ENCODE results near the gene MXRA8.
"Not testable (repeated sequence)": the region's sequence is repeated elsewhere in the genome, so short reads cannot be mapped to it uniquely, and the experiment has no call there.

MXRA8 gene

GRCh38 chr1:1370094-1370493 lies 11.7 kb upstream of the MXRA8 start:
- in situ Hi-C loops (cut with HindIII; ENCODE audit: low sequenced_read_pairs) = not testable (repeated sequence)

GRCh38 chr1:1367315-1367714 lies 9.0 kb upstream of the MXRA8 start:
- in situ Hi-C loops (cut with HindIII; ENCODE audit: low sequenced_read_pairs) = no loop called here

DNA sequence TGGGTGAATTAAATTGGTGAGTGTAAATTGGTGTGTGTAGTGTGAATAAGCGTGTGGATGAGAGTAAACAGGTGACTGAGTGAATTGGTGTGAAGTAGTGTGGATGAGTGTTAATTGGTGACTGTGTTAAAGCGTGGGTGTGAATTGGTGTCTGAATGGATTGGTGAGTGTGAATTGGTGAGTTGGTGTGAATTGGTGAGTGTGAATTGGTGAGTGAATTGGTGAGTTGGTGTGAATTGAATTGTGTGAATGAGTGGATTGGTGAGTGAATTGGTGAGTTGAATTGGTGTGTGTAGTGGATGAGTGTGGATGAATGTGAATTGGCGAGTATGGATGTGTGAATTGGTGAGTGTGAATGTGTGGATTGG lies 8.3 kb upstream of the MXRA8 start:
- in situ Hi-C loops (cut with HindIII; ENCODE audit: low sequenced_read_pairs) = no loop called here

DNA sequence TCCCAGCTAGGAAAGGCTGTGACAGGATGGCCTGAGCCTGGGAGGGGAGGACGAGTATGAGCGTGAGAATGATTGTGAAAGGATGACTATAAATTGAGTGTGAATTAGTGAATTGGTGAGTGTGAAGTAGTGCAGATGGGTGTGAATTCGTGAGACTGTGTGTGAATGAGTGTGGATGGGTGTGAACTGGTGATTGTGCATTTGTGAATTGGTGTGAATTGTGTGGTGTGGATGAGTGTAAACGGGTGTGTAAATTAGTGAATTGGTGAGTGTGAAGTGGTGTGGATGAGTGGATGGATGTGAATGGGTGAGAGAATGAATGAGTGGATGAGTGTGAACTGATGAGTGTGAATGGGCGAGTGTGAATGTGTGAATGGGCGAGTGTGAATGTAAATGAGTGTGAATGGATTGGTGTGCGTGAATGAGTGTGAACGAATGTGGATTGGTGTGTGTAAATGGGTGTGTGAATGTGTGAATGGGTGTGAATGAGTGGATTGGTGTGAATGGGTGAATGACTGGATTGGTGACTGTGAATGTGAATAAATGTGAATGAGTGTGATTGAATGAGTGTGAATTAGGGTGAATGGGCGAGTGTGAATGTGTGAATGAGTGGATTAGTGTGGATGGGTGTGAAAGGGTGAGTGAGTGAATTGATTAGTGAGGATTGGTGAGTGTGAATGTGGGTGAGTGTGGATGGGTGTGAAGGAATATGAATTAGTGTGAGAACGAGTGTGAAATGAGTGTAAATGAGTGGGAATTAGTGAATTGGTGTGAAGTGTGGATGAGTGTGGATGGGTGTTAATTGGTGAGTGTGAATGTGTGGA lies 7.7 kb upstream of the MXRA8 start:
- in situ Hi-C loops (cut with HindIII; ENCODE audit: low sequenced_read_pairs) = no loop called here

DNA sequence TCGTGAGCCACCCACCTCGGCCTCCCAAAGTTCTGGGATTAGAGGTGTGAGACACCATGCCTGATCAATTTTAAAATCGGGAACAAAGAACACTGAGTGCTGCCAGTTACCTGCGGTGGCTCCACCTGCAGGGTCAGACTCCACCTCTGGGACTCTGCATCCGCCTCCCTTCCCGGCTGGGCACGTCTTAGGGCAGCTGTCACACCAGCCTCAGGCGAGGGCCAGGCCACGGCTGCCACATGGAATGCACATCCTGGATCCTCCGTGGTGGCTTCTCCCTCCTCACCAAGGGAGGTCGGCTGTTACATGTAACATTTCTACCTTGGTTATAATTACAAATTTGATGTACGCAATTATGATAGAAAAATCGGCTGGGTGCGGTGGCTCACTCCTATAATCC lies 5.9 kb upstream of the MXRA8 start:
- in situ Hi-C loops (cut with HindIII; ENCODE audit: low sequenced_read_pairs) = no loop called here

DNA sequence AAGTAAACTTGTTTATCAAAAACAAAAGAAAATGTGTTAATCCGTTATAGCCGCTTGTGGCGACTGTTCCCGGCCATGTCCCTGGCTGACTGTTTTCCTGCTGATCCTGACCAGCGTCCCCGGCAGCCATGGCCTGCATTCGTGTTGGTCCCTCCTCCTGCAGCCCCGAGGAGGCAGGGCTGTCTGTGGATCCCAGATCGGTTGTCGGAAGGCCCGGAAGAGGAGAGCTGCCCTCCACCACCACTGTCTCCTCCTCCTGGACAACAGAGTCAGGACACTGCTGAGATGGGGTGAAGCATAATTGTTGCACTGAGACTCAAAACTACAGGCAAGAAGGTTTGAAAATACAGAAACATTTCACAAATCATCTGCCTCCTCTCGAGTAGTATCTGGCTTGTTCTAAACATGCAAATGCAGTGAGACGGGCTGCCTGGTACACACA lies 3.6 kb upstream of the MXRA8 start:
- in situ Hi-C loops (cut with HindIII; ENCODE audit: low sequenced_read_pairs) = no loop called here

DNA sequence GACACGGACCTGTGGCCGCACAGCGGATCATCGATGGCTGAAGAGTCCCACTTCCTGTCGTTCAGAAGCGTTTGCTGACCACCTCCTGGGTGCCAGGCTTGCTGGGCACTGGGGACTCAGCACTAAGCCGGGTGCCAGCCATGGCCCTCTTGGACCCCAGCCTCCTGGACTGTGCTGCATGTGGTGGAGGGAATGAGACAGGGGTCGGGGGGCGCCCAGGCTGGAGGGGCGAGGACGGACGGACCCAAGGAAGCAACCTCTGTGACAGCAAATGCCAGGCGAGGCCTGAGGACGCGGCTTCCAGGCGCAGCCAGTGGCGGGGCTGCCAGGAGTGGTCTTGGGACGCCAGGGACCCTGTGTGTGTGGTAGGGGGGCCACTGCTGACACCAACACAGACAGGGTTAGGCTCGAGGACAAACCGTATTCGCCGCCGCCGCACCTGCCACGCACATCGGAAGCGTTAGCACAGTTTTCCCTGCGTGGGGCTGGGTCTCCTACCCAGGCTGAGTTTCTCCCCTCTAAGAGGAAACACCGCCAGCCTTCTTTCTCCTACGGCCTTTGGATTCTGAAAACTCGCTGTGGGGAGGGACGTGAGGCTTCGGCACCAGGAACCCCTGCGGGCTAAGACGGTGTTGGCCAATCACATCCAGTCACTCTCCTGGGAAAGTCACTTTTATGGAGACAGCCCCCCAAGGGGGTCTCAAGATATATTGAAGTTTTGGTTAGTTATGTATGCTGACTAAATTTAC lies 3.1 kb upstream of the MXRA8 start:
- in situ Hi-C loops (cut with HindIII; ENCODE audit: low sequenced_read_pairs) = no loop called here

- in situ Hi-C loops (cut with HindIII; ENCODE audit: low sequenced_read_pairs) = no loop called here
Measured at GRCh38 chr1:1360506-1361169, 2.3 kb upstream of the MXRA8 start.

GRCh38 chr1:1359664-1360468 lies 1.5 kb upstream of the MXRA8 start:
- in situ Hi-C loops (cut with HindIII; ENCODE audit: low sequenced_read_pairs) = no loop called here

- in situ Hi-C loops (cut with HindIII; ENCODE audit: low sequenced_read_pairs) = no loop called here
Measured at GRCh38 chr1:1359308-1359663, 931 bp upstream of the MXRA8 start.

DNA sequence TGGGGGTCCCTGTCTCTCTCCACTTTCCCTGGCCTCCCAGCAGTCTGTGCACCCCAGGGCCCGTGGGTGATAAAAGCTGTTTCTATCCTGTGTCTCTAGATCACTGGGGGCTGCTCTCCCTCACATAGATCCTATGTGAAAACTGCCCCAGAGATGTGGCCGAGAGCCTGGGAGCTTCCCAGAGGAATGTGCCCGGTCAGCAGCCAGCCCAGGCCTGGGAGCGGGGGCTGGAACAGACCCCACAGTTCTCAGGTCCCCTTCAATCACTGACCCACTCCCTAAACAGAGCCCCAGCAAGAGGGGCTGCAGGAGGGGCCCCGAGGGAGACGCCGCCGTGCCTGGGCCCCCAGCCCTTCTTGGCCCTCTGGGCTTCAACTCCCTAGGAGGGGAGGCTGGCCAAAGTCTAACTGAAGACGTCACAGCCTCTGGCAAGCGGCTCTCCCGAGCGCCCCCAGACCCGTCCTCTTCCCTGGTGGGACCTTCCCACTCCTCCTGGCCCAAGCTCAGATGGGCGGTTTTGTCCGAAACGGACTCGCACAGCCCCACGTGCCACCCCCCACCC lies 403 bp downstream of the MXRA8 start:
- in situ Hi-C loops (cut with HindIII; ENCODE audit: low sequenced_read_pairs) = no loop called here

DNA sequence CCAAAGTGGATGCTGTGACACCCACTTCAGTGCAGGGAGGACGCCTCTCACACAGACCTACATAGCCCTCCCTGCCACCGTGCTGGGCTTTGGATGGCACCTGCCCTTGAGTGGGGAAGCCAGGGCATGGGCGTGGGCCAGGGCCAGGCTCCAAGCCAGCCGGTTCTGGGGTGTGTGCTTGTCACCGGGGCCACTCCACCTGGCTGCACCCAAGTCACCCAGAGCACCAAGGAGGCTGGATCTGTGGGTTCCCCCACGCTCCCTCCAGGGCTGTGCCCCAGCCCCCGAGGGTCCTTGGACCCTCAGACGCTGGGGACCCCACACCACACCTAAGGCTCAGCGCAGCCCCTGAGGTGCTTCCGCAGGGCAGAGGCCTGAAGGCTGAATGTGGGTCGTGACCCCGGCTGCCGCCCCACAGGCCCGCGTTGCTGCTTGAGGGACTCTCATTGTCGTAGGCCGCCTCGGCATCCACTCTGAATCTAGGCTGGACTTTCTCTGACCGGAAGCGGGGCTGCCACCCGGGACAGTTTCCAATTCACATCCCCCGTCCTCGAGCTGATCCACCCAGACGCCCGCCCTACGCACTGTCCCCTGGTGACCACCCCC lies 1.5 kb downstream of the MXRA8 start:
- in situ Hi-C loops (cut with HindIII; ENCODE audit: low sequenced_read_pairs) = no loop called here

- in situ Hi-C loops (cut with HindIII; ENCODE audit: low sequenced_read_pairs) = no loop called here
Measured at GRCh38 chr1:1356166-1356795, 2.1 kb downstream of the MXRA8 start.

- in situ Hi-C loops (cut with HindIII; ENCODE audit: low sequenced_read_pairs) = no loop called here
Measured at GRCh38 chr1:1355416-1355815, 2.9 kb downstream of the MXRA8 start.

DNA sequence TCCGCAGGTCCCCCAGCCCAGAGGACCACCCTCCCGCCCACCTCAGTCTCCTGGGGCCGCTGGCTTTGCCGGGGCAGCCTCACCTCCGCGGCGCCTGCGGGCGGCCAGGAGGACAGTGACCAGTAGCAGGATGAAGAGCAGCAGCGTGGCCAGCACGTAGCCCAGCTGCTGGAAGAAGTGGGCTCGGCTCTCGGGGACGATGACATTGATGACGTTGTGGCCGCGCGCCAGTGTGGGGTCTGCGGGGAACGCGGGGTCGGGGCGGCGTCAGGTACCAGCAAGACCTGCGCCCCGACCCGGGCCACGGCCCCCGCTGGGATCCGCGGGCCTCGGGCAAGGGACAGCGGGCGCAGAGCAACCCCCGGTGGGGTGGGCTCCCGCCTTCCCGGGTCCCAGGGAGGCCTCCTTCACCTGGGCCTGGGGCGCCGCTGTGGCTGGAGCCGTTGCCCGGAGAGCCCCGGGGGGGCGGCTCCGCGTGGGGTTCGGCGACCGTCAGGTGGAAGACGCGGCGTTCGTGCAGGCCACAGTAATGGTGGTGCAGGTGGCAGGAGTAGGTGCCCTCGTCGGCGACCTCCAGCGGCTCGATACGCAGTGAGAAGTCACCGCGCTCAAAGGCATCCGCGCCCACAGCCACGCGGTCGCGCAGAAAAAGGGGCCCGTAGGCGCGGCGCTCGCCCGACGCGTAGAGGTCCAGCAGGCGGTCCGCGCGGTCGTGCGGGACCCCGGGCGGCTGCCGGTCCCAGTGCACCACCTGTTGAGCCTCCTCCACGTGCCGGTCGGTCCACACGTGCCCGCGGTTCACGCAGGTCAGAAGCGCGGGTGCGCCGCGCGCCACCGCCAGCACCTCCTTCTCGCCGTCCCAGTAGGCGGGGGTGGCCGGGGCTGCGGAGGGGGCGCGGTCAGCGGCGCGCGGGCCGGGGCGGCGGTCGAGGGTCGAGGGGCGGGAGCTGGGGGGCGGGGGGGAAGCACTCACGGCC lies 3.8 kb downstream of the MXRA8 start:
- in situ Hi-C loops (cut with HindIII; ENCODE audit: low sequenced_read_pairs) = no loop called here

GRCh38 chr1:1353389-1354151 lies 4.8 kb downstream of the MXRA8 start:
- in situ Hi-C loops (cut with HindIII; ENCODE audit: low sequenced_read_pairs) = no loop called here

DNA sequence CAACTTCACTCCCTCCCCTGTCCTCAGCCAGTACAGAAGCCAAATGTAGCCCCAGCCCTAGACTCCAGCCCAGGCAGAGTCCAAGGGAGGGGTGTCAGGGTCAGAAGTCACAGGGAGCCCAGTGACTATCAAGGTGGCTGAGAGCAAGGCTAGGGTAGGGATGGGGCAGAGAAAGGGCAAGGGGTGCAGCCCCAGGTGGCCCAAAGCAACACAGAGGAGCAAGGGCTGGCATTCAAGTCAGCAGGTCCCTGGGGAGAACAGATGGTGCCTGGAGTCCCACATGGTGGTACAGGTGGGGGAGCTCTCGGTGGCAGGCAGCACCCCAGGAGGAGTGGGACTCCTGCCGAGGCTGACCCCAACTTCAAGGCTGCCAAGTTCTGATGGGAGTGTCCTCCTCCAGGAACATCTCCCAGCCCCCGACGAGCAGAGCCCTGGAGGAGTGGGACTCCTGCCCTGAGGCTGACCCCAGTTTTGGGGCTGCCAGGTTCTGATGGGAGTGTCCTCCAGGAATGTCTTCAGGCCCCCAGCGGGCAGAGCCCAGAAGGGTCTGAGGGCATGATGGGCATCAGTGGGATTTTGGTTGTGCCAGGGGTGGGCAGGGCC lies 5.5 kb downstream of the MXRA8 start:
- in situ Hi-C loops (cut with HindIII; ENCODE audit: low sequenced_read_pairs) = no loop called here

All from DLD1 (cell line).